ENCODE data around the gene CHRM1. TPM values are rescaled to one million over a fixed set of nuclear protein-coding genes. Genes with fewer than 3 reads are reported as not detected.

CHRM1 gene
- total and polyA plus RNA-seq, 2 of the 13 experiments (the other 11 are each of a cell fraction or from before 2014, with no cell fraction given): not detected

DNA sequence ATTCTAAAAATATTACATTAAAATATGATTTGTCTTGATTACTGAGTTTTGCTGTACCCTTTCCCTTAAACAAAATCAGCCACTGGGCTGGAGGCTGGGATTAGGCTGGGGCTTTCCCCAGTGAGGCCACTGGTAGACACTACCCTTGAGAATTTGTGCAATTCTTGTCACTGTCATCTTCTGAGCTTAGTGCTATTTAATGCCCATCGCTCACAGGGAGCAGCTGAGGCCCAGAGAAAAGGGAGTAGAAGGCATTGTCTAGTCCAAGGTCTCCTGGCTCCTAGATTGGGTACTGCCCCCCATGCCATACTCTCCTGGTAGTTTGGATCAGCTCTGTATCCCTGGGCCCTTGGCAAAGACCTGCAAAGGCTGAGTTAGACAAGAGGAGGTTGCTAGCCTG, 6.7 kb downstream of the CHRM1 start:
- 8% methylated on average over 1 of the region's 1 CpG for WGBS (ENCODE audit: low lambda C conversion rate)
- Histone ChIP-seq H3K79me2 (ENCODE audit: insufficient read depth, low read length) (no peaks in the 10 kb centered on the region), H3K4me2 (ENCODE audit: low read depth, low read length) (no peak overlapping the region), H3K4me1 (ENCODE audit: insufficient read depth, low read length) (peaks cover 3% of the 10 kb centered on the region; the same call in 1 of the 2 replicates), H3K36me3 (replicated peaks in 1 of 2; ENCODE audit: control insufficient read depth in 1 of 2, insufficient read depth in 2 of 2, low read length in 2 of 2) (no peaks in the 10 kb centered on the region), H2AFZ (ENCODE audit: low read length) (no peak overlapping the region), H4K20me1 (ENCODE audit: insufficient read depth, low read length) (no peaks in the 10 kb centered on the region), H3K27me3 (ENCODE audit: control insufficient read depth in 1 of 2, insufficient read depth in 2 of 2, low read length in 2 of 2) (peaks cover 0 to 9% of the 10 kb centered on the region in 2 experiments; a peak in 1 of 5 replicates), H3K4me3 (replicated peaks in 1 of 3; ENCODE audit: insufficient read depth in 1 of 3, low read depth in 2 of 3, low read length in 3 of 3) (no peak overlapping the region), H3K9me3 (ENCODE audit: low read length) (no peaks in the 10 kb centered on the region), H3K9ac (ENCODE audit: insufficient read depth, low read depth, low read length) (no peak overlapping the region), H3K27ac (ENCODE audit: extremely low read length, insufficient read depth, low read length) (no peak overlapping the region)
- ChIA-PET CTCF (ENCODE audit: low intra/inter-chr PET ratio, low total read pairs) (no interaction called here), POLR2A (no interaction called here)
- DNase-seq (ENCODE audit: low spot score) (no peak), ATAC-seq (no peak), FAIRE-seq (no peak)
- in situ Hi-C loops (cut with HindIII; ENCODE audit: extremely low pct_ligation_motif_present, low pct_unique_long_range_greater_than_20kb): loop anchor here (25.0 kb wide), 1 partner anchor 298 kb away; no protein-coding TSS in a partner anchor
- BruUV-seq (replicated peaks): no TSS peak
- intact Hi-C loops (cut with micrococcal nuclease; ENCODE audit: unreplicated experiment): no loop called here
- no peak for TF ChIP-seq NR2C2 (CRISPR knock-in tag; IDR thresholded peaks at IDR 0.05; ENCODE audit: borderline replicate concordance)
- TF ChIP-seq KDM2A (CRISPR knock-in tag; IDR thresholded peaks at IDR 0.05; ENCODE audit: borderline replicate concordance, low read depth): no peak
- TF ChIP-seq, protein P1, sequence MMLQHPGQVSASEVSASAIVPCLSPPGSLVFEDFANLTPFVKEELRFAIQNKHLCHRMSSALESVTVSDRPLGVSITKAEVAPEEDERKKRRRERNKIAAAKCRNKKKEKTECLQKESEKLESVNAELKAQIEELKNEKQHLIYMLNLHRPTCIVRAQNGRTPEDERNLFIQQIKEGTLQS (CRISPR knock-in tag; IDR thresholded peaks at IDR 0.05): no peak
- no peak for TF ChIP-seq ZNF850 (CRISPR knock-in tag; conservative IDR thresholded peaks at IDR 0.05)
- TF ChIP-seq HOXD1 (CRISPR knock-in tag; IDR thresholded peaks at IDR 0.05): no peak
- TF ChIP-seq, protein P2, sequence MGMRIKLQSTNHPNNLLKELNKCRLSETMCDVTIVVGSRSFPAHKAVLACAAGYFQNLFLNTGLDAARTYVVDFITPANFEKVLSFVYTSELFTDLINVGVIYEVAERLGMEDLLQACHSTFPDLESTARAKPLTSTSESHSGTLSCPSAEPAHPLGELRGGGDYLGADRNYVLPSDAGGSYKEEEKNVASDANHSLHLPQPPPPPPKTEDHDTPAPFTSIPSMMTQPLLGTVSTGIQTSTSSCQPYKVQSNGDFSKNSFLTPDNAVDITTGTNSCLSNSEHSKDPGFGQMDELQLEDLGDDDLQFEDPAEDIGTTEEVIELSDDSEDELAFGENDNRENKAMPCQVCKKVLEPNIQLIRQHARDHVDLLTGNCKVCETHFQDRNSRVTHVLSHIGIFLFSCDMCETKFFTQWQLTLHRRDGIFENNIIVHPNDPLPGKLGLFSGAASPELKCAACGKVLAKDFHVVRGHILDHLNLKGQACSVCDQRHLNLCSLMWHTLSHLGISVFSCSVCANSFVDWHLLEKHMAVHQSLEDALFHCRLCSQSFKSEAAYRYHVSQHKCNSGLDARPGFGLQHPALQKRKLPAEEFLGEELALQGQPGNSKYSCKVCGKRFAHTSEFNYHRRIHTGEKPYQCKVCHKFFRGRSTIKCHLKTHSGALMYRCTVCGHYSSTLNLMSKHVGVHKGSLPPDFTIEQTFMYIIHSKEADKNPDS (CRISPR knock-in tag; IDR thresholded peaks at IDR 0.05): no peak
- no peak for TF ChIP-seq ZFP1 (CRISPR knock-in tag; IDR thresholded peaks at IDR 0.05)
- TF ChIP-seq HDAC1 (CRISPR knock-in tag; IDR thresholded peaks at IDR 0.05): no peak
- TF ChIP-seq NR1H2 (CRISPR knock-in tag; IDR thresholded peaks at IDR 0.05; ENCODE audit: borderline replicate concordance, low read depth): no peak
- no peak for TF ChIP-seq ZNF430 (CRISPR knock-in tag; IDR thresholded peaks at IDR 0.05)
- no peak for TF ChIP-seq ARHGAP35 (CRISPR knock-in tag; IDR thresholded peaks at IDR 0.05; ENCODE audit: borderline replicate concordance)
- TF ChIP-seq, protein P3, sequence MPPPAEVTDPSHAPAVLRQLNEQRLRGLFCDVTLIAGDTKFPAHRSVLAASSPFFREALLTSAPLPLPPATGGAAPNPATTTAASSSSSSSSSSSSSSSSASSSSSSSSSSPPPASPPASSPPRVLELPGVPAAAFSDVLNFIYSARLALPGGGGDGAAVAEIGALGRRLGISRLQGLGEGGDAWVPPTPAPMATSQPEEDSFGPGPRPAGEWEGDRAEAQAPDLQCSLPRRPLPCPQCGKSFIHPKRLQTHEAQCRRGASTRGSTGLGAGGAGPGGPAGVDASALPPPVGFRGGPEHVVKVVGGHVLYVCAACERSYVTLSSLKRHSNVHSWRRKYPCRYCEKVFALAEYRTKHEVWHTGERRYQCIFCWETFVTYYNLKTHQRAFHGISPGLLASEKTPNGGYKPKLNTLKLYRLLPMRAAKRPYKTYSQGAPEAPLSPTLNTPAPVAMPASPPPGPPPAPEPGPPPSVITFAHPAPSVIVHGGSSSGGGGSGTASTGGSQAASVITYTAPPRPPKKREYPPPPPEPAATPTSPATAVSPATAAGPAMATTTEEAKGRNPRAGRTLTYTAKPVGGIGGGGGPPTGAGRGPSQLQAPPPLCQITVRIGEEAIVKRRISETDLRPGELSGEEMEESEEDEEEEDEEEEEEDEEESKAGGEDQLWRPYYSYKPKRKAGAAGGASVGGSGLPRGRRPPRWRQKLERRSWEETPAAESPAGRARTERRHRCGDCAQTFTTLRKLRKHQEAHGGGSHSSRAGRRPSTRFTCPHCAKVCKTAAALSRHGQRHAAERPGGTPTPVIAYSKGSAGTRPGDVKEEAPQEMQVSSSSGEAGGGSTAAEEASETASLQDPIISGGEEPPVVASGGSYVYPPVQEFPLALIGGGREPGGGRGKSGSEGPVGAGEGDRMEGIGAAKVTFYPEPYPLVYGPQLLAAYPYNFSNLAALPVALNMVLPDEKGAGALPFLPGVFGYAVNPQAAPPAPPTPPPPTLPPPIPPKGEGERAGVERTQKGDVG (CRISPR knock-in tag; IDR thresholded peaks at IDR 0.05; ENCODE audit: borderline replicate concordance): no peak
- no peak for TF ChIP-seq ZEB1 (IDR thresholded peaks at IDR 0.05; ENCODE audit: insufficient replicate concordance, low read depth)
- TF ChIP-seq PAF1 (CRISPR knock-in tag; IDR thresholded peaks at IDR 0.05): no peak
- TF ChIP-seq MAFF (IDR thresholded peaks at IDR 0.05; ENCODE audit: low read depth, low read length): no peak
- no peak for TF ChIP-seq HMG20A (CRISPR knock-in tag; IDR thresholded peaks at IDR 0.05; ENCODE audit: borderline replicate concordance)
- TF ChIP-seq ZNF768 (CRISPR knock-in tag; IDR thresholded peaks at IDR 0.05): no peak

Measured in HepG2 (cell line).